Astrocyte of the spinal cord (primary cell): ENCODE results near the gene DIP2C.

Source experiments
- DNase-seq: peaks from one replicate; pipeline ENCODE4 v3.0.0; 2011; ENCODE audit warnings: low read depth, low spot score
- H3K4me3 ChIP-seq: 2 replicates; pipeline ENCODE4 v1.5.1; 2011; ENCODE audit warnings: low read depth, mild to moderate bottlenecking, low read length, moderate library complexity
- CTCF ChIP-seq: IDR thresholded peaks from 2 replicates; pipeline ENCODE4 v1.5.1; 2012; ENCODE audit warnings: low read depth, mild to moderate bottlenecking, low read length, inconsistent platforms
- in situ Hi-C: cut with HindIII; loops from 2 replicates; pipeline ENCODE4 v1.10.0; 2017; ENCODE audit warnings: low sequenced_read_pairs

The DIP2C gene

GRCh38 chr10:625751-626711 is 63.4 kb downstream of the DIP2C start:
- in situ Hi-C loops: no loop called here
- TF ChIP-seq CTCF: no peak
- H3K4me3 ChIP-seq: no peak overlapping the region
- DNase-seq: no peak

GRCh38 chr10:625333-625696 is 64.2 kb downstream of the DIP2C start:
- in situ Hi-C loops: no loop called here
- TF ChIP-seq CTCF: no peak
- H3K4me3 ChIP-seq: no peak overlapping the region
- DNase-seq: no peak

GRCh38 chr10:624605-625332 is 64.7 kb downstream of the DIP2C start:
- H3K4me3 ChIP-seq: no peak overlapping the region
- TF ChIP-seq CTCF: no peak
- in situ Hi-C loops: no loop called here
- DNase-seq: peak; percentile 81

GRCh38 chr10:624312-624604 is 65.2 kb downstream of the DIP2C start:
- no peak for TF ChIP-seq CTCF
- in situ Hi-C loops: no loop called here
- H3K4me3 ChIP-seq: no peak overlapping the region
- DNase-seq: no peak

GRCh38 chr10:623477-624311 is 65.8 kb downstream of the DIP2C start:
- TF ChIP-seq CTCF: no peak
- DNase-seq: no peak
- in situ Hi-C loops: no loop called here
- H3K4me3 ChIP-seq: no peak overlapping the region

- H3K4me3 ChIP-seq: no peak overlapping the region
- no peak for DNase-seq
- TF ChIP-seq CTCF: no peak
- in situ Hi-C loops: no loop called here
These were observed 66.5 kb downstream of the DIP2C start for GRCh38 chr10:623014-623413.
